GM21717 (cell line): ENCODE measurements around the gene BICD1.

Source experiments
- ATAC-seq: cut with Tn5 transposase; IDR thresholded peaks from one replicate; pipeline ENCODE4 v1.9.1; 2021; ENCODE audit warnings: mild to moderate bottlenecking, moderate library complexity; ENCODE audit not compliant: unreplicated experiment

BICD1 gene

GRCh38 chr12:32140877-32141276, 34.2 kb downstream of the BICD1 start:
- no peak for ATAC-seq

DNA sequence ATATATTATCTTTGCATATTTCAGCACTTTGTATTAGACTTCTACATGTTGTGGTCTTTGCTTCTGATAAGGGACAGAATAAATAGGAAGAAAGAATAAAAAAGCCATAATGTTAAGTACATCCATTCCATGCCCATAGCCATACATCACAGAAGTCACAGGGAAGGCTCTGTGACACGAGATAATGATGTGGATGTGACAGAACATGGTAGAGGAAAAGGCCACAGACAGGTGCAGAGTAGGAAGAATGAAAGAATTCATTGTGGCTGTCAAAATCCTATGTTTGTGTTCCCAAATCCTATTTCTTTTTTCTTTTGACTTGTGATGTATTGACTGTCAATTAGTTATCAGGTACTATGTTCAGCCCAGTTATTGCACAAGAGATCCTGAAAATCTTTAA, 38.4 kb downstream of the BICD1 start:
- no peak for ATAC-seq

GRCh38 chr12:32146074-32146873, 39.6 kb downstream of the BICD1 start:
- ATAC-seq: no peak

- ATAC-seq: no peak
Observed at GRCh38 chr12:32148372-32148771, 41.7 kb downstream of the BICD1 start.

GRCh38 chr12:32149489-32149888, 42.8 kb downstream of the BICD1 start:
- ATAC-seq: no peak

- ATAC-seq: no peak
Observed at GRCh38 chr12:32151086-32151485, 44.4 kb downstream of the BICD1 start.

- ATAC-seq: no peak
Observed at GRCh38 chr12:32151552-32151951, 44.9 kb downstream of the BICD1 start.

- ATAC-seq: no peak
Observed at GRCh38 chr12:32155041-32155440, 48.4 kb downstream of the BICD1 start.

- no peak for ATAC-seq
Observed at GRCh38 chr12:32155961-32156529, 49.4 kb downstream of the BICD1 start.

- ATAC-seq: no peak
Observed at GRCh38 chr12:32158525-32158924, 51.9 kb downstream of the BICD1 start.

DNA sequence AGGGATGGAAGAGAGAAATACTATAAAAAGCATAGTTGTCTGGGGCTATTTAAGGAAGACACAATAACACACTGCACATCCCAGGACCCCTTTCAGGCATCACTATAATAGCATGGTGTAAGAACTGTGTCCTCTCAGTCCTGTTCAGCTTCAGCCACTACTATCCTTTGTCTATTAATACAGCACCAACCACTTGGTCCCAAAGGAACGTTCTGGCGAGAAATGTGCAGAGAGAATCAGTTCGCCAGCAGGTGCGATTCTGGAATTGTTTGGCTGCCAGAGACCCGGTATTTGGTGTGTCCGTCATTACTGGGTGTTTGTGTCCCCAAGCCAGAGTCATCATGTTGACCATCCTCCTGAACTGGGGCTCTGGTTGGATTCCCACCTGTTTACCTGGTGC, 52.7 kb downstream of the BICD1 start:
- no peak for ATAC-seq

- no peak for ATAC-seq
Observed at GRCh38 chr12:32159925-32160324, 53.3 kb downstream of the BICD1 start.

GRCh38 chr12:32161058-32161457, 54.4 kb downstream of the BICD1 start:
- no peak for ATAC-seq

GRCh38 chr12:32163596-32163995, 56.9 kb downstream of the BICD1 start:
- ATAC-seq: no peak

GRCh38 chr12:32166510-32166909, 59.9 kb downstream of the BICD1 start:
- no peak for ATAC-seq

- ATAC-seq: no peak
Observed at GRCh38 chr12:32170437-32170998, 63.9 kb downstream of the BICD1 start.

DNA sequence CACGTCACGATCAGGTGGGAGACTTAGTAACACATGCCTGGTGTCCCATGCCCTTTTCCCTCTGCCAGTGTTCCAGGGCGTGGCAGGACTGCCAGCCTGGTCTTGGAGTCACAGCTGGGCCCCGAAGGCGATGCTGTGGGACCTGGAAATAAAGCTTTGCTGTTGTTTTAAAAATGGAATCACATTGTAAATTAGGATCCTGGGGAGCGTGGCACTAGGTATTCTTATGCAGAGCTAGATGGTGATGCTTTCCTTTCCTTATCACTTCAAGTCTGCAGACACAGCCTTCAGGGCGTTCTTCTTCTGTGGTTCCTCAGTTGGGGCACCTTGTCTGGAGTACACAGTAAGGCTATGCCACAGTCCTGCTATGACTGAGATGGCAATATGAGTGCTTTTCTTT, 64.6 kb downstream of the BICD1 start:
- ATAC-seq: no peak

GRCh38 chr12:32176606-32177005, 70.0 kb downstream of the BICD1 start:
- no peak for ATAC-seq

GRCh38 chr12:32178341-32179010, 71.8 kb downstream of the BICD1 start:
- ATAC-seq: no peak

- ATAC-seq: no peak
Observed at GRCh38 chr12:32179011-32179395, 72.4 kb downstream of the BICD1 start.

DNA sequence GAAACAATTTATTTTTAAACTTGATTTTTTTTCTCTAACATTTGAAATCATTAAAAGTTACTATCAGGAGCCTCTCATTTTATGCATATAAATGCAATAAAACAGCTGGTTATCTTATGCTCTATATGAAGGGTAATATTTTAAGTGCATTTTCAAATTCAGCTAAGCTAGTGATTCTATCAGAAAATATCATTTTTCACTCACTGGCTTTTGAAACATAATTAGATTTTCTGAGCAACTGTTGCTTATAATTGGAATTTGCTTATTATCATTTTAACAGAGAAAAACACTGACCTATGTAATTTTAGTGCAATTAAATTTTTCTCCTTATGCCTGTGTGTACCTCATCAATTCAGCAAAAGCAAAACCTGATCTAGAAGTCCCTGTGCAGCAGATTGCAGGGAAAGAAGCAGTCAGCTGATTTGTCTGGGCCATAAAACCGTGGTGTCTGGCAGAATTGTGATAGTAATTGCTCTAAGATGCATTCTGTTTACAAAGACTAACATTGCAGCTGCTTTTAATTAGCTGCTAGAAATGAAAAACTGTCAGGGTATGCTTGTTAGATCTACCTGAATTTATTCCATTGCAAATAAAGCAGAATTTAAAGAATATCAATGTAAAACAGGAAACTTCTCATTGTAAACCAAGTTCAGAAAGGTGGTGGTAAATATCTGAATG, 75.0 kb downstream of the BICD1 start:
- no peak for ATAC-seq
